GM12872 (cell line): ENCODE data around the gene ADCY10.

Experiments used
- CTCF ChIP-seq: IDR thresholded peaks from 3 replicates; pipeline ENCODE4 v1.5.1; 2011; ENCODE audit warnings: low read depth, mild to moderate bottlenecking, low read length, moderate library complexity; ENCODE audit not compliant: insufficient read depth

ADCY10 gene

GRCh38 chr1:167911413-167911812 is 2.5 kb downstream of the ADCY10 start:
- no peak for TF ChIP-seq CTCF

- TF ChIP-seq CTCF: no peak
These were observed 3.4 kb downstream of the ADCY10 start for GRCh38 chr1:167910530-167910929.

- TF ChIP-seq CTCF: no peak
These were observed 4.2 kb downstream of the ADCY10 start for GRCh38 chr1:167909691-167910180.

- TF ChIP-seq CTCF: no peak
These were observed 8.3 kb downstream of the ADCY10 start for GRCh38 chr1:167905671-167906070.

- no peak for TF ChIP-seq CTCF
These were observed 8.8 kb downstream of the ADCY10 start for GRCh38 chr1:167905182-167905581.

- no peak for TF ChIP-seq CTCF
These were observed 9.2 kb downstream of the ADCY10 start for GRCh38 chr1:167904652-167905130.

GRCh38 chr1:167900907-167901306 is 13.0 kb downstream of the ADCY10 start:
- no peak for TF ChIP-seq CTCF
